Testis (tissue), 3 donors: ENCODE results near the gene BCL11A. TPM values are rescaled to one million over a fixed set of nuclear protein-coding genes. Genes with fewer than 3 reads are reported as not detected.

Source experiments
- DNase-seq: peaks from one replicate; pipeline ENCODE4 v3.0.0-alpha.2; 2019
- H3K27ac ChIP-seq, 2 donors: fragments of 200-600 bp; sonication (generic); one replicate each; pipeline ENCODE4 v1.5.1; 2019
- H3K27me3 ChIP-seq: fragments of 200-600 bp; sonication (generic); one replicate; pipeline ENCODE4 v1.5.1; 2019
- H3K36me3 ChIP-seq: fragments of 200-600 bp; sonication (generic); one replicate; pipeline ENCODE4 v1.5.1; 2017; ENCODE audit warnings: low read depth; ENCODE audit errors: missing control alignments
- H3K4me1 ChIP-seq: fragments of 200-600 bp; sonication (generic); one replicate; pipeline ENCODE4 v1.5.1; 2019
- H3K4me3 ChIP-seq, 2 donors: fragments of 200-600 bp; sonication (generic); one replicate each; pipeline ENCODE4 v1.5.1; 2017 to 2019
- H3K9me3 ChIP-seq: fragments of 200-600 bp; sonication (generic); one replicate; pipeline ENCODE4 v1.5.1; 2017
- POLR2A ChIP-seq: fragments of 450-650 bp; IDR thresholded peaks from one replicate; pipeline ENCODE4 v1.6.1; 2017; ENCODE audit warnings: antibody characterized with exemption, mild to moderate bottlenecking, moderate library complexity
- WGBS, 2 donors: methylation state at CpG; one replicate each; pipeline ENCODE4 v1.1.5; 2018; 5-methylcytosine and 5-hydroxymethylcytosine counted together
- intact Hi-C: fragments of 100-400 bp; cut with DNase I; formaldehyde crosslinking; loops from one replicate; pipeline ENCODE4 v1.15.1; 2023; ENCODE audit warnings: low total_unique reads
- polyA plus RNA-seq: library from polyadenylated mRNA; stranded (reverse); fragments of 350-450 nt; fragmentation: Illumina TruSeq; extraction: RNeasy Lipid Tissue Mini Kit (QIAGEN cat#74804); gene quantifications from one replicate; pipeline ENCODE4 v1.2.3, GENCODE V29; 2014; ENCODE audit warnings: low read depth, low replicate concordance; ENCODE audit not compliant: insufficient read depth
- total RNA-seq, 2 donors: library from RNA; depleted of rRNA; stranded (reverse); fragments of >200 nt; gene quantifications; one replicate each; pipeline ENCODE4 v1.2.3, GENCODE V29; 2016
- TF ChIP-seq, protein P1 (sequence below), 3 experiments: fragments of 450-650 bp in 2 of 3; fragments of 200-600 bp in 1 of 3; sonication (generic) in 1 of 3; IDR thresholded peaks; one replicate each; pipeline ENCODE4 v1.5.1; 2016 to 2019; ENCODE audit warnings: antibody characterized with exemption in 3 of 3, mild to moderate bottlenecking in 2 of 3, moderate library complexity in 1 of 3

Gene BCL11A
- total and polyA plus RNA-seq, 3 donors from 2014 or later, result 4.1 to 11.6 (median 5.1) TPM

DNA sequence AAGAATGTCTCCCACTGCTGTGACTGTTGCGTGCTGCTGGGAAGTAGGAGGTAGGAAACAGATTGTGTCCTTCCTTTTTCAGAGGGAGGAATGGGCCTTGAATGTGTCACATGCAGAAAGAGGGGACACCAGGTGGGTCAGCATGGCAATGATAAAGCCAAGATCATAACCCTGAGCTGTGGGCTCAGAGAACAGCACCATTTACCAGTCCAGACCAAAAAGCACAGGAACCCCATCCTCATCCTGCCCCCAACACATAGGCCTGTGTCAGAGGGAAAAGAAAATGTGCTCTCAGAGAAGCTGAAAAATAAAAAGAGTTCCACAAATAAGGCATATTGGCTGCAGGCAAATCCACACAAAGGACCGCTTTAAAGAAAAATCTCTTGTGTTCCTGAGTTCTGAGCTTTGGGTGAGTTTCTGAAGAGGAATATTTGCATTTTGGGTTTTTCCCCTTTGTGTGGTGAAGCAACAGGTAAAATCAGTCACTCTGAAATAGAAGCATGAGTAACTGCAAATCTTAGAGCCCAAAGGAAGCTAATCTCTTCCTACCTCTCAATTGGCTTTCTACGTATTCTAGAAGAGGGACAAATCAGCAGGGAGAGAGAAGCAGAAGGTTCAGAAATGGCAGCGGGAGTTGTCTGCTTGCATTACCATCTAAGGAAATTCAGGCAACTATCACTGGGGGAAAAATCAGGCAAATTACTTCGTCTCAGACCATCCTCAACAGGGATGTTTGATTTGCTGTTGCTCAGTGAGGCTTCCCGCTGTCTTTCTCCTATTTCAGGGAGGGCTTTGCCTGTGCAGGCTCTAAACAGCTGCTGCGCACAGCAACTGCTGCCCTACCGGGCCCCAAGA is 106.8 kb downstream of the BCL11A start:
- no peak overlapping the region for H3K4me3 ChIP-seq
- DNase-seq, result no peak
- WGBS, 2 donors, result 82 to 87% methylated on average over 6 to 8 of the region's 8 CpGs
- intact Hi-C loops, result no loop called here
- H3K9me3 ChIP-seq, result no peaks in the 10 kb centered on the region
- H3K4me1 ChIP-seq, result no peaks in the 10 kb centered on the region
- no peaks in the 10 kb centered on the region for H3K36me3 ChIP-seq
- H3K27ac ChIP-seq, result no peak overlapping the region
- no peak for TF ChIP-seq POLR2A
- TF ChIP-seq, protein P1, sequence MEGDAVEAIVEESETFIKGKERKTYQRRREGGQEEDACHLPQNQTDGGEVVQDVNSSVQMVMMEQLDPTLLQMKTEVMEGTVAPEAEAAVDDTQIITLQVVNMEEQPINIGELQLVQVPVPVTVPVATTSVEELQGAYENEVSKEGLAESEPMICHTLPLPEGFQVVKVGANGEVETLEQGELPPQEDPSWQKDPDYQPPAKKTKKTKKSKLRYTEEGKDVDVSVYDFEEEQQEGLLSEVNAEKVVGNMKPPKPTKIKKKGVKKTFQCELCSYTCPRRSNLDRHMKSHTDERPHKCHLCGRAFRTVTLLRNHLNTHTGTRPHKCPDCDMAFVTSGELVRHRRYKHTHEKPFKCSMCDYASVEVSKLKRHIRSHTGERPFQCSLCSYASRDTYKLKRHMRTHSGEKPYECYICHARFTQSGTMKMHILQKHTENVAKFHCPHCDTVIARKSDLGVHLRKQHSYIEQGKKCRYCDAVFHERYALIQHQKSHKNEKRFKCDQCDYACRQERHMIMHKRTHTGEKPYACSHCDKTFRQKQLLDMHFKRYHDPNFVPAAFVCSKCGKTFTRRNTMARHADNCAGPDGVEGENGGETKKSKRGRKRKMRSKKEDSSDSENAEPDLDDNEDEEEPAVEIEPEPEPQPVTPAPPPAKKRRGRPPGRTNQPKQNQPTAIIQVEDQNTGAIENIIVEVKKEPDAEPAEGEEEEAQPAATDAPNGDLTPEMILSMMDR (IDR thresholded peaks at IDR 0.05), result no peak
- H3K27me3 ChIP-seq, result no peaks in the 10 kb centered on the region

DNA sequence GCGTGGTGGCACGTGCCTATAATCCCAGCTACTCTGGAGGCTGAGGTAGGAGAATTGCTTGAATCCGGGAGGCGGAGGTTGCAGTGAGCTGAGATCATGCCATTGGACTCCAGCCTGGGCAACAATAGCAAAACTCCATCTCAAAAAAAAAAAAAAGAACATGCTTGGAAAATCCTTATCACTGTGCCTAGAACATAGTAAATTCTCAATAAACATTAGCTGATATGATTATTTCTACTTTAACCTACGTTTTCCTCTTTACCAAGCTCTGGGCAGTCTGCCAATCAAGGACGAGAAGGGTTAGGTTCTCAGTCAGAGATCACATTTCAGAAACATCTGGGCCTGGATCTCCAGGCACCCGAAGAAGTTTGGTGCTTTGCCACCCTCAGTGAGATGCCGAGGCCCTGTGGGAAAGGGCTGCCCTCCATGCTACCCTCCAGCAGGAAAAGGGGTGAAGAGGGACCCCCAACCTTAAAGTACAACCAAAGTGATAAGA is 107.7 kb downstream of the BCL11A start:
- Histone ChIP-seq H3K9me3 (no peaks in the 10 kb centered on the region), H3K36me3 (no peaks in the 10 kb centered on the region), H3K27ac (no peak overlapping the region), H3K4me1 (no peaks in the 10 kb centered on the region), H3K27me3 (no peaks in the 10 kb centered on the region), H3K4me3 (no peak overlapping the region)
- intact Hi-C loops, result no loop called here
- 67% methylated on average over 8 of the region's 8 CpGs for WGBS, 2 donors
- DNase-seq, result no peak
- no peak for TF ChIP-seq POLR2A
- TF ChIP-seq, protein P1 (IDR thresholded peaks at IDR 0.05), result no peak

DNA sequence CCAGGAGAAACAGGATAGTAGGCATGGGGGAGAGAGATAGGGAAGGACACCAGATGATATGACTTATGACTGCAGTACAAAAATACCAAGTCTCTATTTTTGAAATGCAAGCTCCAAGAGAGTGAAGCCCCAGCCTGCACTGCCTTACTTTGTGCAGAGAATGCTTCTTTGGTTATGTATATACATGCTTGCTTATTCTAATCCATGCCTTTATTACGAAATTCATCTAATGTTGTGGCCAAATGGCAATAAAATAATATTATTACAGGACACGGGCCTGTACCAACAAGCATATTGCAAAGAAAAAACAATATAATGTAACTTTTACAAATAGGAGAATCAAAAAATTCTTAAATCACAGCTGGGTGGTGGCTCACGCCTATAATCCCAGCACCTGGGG is 110.8 kb downstream of the BCL11A start:
- H3K36me3 ChIP-seq, result no peaks in the 10 kb centered on the region

DNA sequence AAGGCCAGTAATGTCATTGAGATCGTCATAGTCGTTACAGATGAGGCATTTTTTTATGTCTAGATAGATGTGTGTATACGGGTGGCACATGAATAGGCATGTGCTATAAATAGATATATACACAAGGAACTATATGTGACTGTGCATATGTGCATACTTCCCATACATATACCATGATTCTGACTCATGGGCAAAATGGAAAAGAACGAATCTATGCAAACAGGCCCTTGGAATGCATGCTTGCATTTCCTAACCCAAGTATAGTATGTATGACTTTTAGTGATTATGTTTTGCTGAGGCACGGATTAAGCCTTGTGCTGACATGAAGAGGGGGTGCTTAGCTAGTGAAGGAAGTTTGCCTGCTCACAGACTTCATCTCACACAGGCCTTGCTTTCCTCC is 111.7 kb downstream of the BCL11A start:
- DNase-seq, result no peak
- H3K27me3 ChIP-seq, result no peaks in the 10 kb centered on the region
- intact Hi-C loops, result no loop called here
- H3K36me3 ChIP-seq, result no peaks in the 10 kb centered on the region
- no peaks in the 10 kb centered on the region for H3K9me3 ChIP-seq
- 69 to 77% methylated on average over 5 of the region's 5 CpGs for WGBS, 2 donors
- no peak overlapping the region for H3K4me3 ChIP-seq
- H3K27ac ChIP-seq, result no peak overlapping the region
- TF ChIP-seq, protein P1 (IDR thresholded peaks at IDR 0.05), result no peak
- TF ChIP-seq POLR2A, result no peak
- no peaks in the 10 kb centered on the region for H3K4me1 ChIP-seq

More for the DNA sequence above, 110.8 kb downstream of the BCL11A start:
- Histone ChIP-seq H3K27ac (no peak overlapping the region), H3K4me1 (no peaks in the 10 kb centered on the region), H3K9me3 (no peaks in the 10 kb centered on the region), H3K27me3 (no peaks in the 10 kb centered on the region), H3K4me3 (no peak overlapping the region)
- no peak for DNase-seq
- WGBS, 2 donors, result 87 to 92% methylated on average over 3 of the region's 3 CpGs
- intact Hi-C loops, result no loop called here
- TF ChIP-seq, protein P1 (IDR thresholded peaks at IDR 0.05), result no peak
